Neuron (in vitro differentiated cells): ENCODE data around the gene AMIGO2.

Experiments used
- H2AFZ ChIP-seq: one replicate; pipeline ENCODE4 v1.6.1; 2013; ENCODE audit warnings: low read depth, mild to moderate bottlenecking, inconsistent platforms, low read length, moderate library complexity
- H3K27me3 ChIP-seq: one replicate; pipeline ENCODE4 v1.6.1; 2013; ENCODE audit warnings: low read length; ENCODE audit not compliant: insufficient read depth
- H3K36me3 ChIP-seq: one replicate; pipeline ENCODE4 v1.6.1; 2013; ENCODE audit warnings: low read length; ENCODE audit not compliant: insufficient read depth
- H3K4me1 ChIP-seq: one replicate; pipeline ENCODE4 v1.6.1; 2013; ENCODE audit warnings: low read length; ENCODE audit not compliant: insufficient read depth
- H3K4me3 ChIP-seq: 2 replicates; pipeline ENCODE4 v1.5.1; 2013; ENCODE audit warnings: mild to moderate bottlenecking, low read length, moderate library complexity
- H3K9me3 ChIP-seq: one replicate; pipeline ENCODE4 v1.6.1; 2013; ENCODE audit warnings: low read length

The AMIGO2 gene

DNA sequence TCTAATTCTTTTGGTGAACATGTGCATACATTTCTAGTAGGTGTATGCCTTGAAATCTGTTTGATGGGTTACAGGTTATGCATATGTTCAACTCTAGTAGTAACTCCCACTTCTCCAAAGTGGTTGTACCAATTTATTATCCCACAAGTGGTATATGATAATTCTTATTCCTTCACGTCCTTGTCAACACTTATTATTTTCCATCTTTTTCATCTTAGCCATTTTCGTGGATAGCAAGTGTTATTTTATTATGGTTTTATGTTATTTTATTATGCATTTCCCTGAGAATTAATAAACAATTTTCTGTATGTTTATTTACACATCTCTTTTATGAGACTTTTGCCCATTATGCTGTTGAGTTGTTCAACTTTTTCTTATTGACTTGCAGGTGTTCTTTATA is 11.2 kb upstream of the AMIGO2 start:
- H3K4me3 ChIP-seq, result no peak overlapping the region
- no peaks in the 10 kb centered on the region for H3K27me3 ChIP-seq
- no peak overlapping the region for H2AFZ ChIP-seq
- no peaks in the 10 kb centered on the region for H3K9me3 ChIP-seq
- H3K4me1 ChIP-seq, result no peaks in the 10 kb centered on the region
- H3K36me3 ChIP-seq, result no peaks in the 10 kb centered on the region

DNA sequence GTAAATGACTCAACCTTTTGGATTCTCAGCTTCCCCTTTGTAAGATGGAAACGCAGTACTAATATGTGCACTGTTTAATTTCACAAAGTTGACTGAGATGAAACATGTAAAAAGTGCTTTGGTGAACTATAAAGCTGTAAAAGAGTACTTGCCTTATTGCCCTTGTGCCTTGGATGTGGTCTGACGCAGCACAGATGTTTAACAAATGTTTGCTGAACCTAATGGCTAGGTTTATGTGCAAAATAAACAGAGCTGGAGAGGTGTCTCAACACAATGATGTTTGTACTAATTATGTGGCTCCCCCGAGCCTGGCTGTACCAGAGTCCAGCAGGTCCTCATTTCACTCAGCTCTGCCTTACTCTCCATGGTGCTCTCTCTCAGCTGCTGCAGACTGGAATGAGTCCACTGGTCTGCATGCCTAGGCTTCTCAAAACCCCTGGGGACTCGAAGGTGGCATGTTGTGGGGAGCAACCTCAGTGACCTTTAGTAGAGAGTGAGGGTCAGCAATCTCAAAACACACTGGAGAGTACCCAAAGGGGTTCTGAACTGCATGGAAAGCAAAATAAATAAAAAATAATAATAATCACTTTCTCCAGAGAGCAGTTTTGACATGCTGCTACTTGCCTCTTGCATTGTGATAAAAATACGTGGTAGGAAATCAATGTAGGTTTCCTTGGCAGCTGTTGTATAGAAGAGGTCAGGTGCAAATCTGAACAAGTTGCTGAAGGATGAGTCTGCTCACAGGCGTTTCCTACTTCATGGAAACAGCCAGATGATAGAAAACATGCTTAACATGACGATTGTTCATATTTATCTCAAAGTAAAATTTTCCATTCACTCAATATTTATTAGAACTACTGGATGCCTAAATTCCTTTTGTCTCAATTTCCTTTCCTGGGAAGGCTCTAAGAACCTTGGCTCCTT is 8.5 kb upstream of the AMIGO2 start:
- H3K27me3 ChIP-seq, result no peaks in the 10 kb centered on the region
- H3K4me1 ChIP-seq, result no peaks in the 10 kb centered on the region
- no peak overlapping the region for H2AFZ ChIP-seq
- no peak overlapping the region for H3K4me3 ChIP-seq
- no peaks in the 10 kb centered on the region for H3K9me3 ChIP-seq
- H3K36me3 ChIP-seq, result no peaks in the 10 kb centered on the region

DNA sequence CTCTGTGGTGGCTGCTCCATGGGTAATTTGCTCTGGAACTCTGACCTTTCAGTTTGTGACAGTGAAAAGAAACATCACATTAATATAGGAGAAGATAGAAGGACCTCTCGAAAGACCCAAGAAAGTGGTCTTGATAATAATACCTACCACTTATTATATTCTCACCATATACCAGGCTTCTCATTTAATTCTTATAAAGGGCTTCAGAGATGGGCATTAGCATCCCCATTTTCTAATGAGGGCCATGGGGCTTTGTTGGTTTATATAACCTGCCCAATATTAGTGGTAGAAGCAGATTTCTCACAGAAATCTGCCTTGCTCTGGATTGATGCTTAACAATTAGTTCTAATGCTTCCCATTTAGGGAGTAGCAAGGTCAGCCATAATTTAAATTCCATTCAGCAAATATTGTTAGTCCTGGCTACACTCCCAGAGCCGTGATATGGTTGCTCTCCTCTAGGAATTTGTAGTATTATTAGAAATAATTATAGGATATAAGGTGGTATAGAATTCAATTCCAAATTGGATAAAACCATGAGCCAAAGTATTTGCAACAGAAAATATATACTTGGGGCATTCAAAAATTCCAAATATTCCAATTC is 7.4 kb upstream of the AMIGO2 start:
- Histone ChIP-seq H3K9me3 (no peaks in the 10 kb centered on the region), H3K27me3 (no peaks in the 10 kb centered on the region), H3K36me3 (no peaks in the 10 kb centered on the region), H2AFZ (no peak overlapping the region), H3K4me3 (no peak overlapping the region), H3K4me1 (no peaks in the 10 kb centered on the region)

DNA sequence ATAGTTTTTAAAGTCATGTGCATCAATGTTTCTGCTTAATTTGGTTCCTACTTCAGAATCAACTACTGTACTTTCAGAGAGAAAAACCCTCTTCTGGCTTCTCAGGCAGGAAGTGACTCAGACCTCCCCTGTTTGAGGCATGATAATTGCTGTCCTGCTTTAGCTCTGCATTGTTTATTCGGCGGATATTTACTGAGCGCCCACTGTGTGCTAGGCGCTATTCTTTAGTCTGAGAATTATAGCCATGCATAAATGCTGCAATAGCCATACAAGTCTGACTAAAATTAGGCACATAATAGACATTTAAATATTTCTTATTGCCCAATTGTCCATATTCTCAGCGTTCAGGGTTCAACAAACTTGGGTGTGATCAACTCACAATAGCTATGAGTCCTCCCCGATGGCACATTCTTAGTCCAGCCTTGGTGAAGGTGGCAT is 6.1 kb upstream of the AMIGO2 start:
- H3K4me1 ChIP-seq, result no peaks in the 10 kb centered on the region
- no peak overlapping the region for H3K4me3 ChIP-seq
- H3K36me3 ChIP-seq, result no peaks in the 10 kb centered on the region
- H3K9me3 ChIP-seq, result no peaks in the 10 kb centered on the region
- H2AFZ ChIP-seq, result no peak overlapping the region
- peaks cover 12% of the 10 kb centered on the region for H3K27me3 ChIP-seq

DNA sequence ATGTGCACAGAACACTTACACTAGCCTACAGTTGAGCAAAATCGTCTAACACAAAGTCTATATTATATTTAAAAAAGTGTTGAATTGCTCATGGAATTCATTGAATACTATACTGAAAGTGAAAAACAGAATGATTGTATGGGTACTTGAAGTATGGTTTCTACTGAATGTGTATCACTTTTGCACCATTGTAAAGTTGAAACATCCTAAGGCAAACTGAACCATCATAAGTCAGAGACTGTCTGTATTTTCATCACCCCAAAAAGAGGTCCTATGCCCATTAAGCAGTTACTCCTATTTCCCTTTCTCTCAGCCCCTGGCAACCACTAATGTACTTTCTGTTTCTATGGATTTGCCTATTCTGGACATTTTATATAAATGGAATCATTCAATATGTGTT is 4.4 kb upstream of the AMIGO2 start:
- H3K27me3 ChIP-seq, result peaks cover 26% of the 10 kb centered on the region
- no peaks in the 10 kb centered on the region for H3K36me3 ChIP-seq
- peaks cover 7% of the 10 kb centered on the region for H3K4me1 ChIP-seq
- H3K4me3 ChIP-seq, result no peak overlapping the region
- H2AFZ ChIP-seq, result no peak overlapping the region
- no peaks in the 10 kb centered on the region for H3K9me3 ChIP-seq

DNA sequence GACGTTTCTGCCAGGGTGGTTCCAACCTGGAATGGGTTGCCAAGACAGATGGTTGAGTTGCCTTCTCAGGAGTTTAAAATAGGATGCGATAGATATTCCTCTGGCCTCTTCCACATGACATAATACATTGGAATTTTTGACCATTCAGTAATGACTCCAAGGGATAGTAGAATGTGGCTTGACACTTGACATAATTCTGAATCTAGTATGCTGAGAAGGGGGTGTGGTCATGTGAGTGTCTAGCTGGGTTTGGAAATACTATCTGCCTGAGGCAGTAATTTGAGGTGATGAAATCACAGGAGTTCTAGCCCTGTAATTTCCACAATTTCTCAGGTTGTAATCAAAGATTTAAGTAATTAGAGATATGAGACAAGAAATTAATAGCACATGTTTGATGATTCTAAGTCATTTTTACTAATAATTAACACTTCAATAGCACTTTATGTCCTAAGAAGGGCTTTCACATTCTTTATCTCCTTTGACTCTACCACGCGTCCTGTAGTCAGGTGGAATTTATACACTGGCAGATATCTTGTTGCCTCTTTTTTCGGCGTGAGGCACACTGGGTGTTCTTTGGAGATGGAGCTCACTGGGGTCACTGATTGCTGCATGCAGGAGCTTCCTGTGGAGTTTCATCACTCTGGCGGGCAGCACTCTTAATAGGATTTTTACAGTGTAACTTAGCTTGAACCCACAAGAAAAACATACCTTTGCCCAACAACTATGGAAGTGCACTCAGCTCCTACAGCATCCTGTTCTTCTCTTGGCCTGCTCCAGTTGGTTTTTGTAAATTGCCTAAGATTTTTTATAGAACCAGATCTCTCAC is 3.2 kb upstream of the AMIGO2 start:
- H3K27me3 ChIP-seq, result peaks cover 37% of the 10 kb centered on the region
- no peaks in the 10 kb centered on the region for H3K36me3 ChIP-seq
- H3K4me1 ChIP-seq, result peaks cover 9% of the 10 kb centered on the region
- H3K4me3 ChIP-seq, result no peak overlapping the region
- H2AFZ ChIP-seq, result no peak overlapping the region
- no peaks in the 10 kb centered on the region for H3K9me3 ChIP-seq

DNA sequence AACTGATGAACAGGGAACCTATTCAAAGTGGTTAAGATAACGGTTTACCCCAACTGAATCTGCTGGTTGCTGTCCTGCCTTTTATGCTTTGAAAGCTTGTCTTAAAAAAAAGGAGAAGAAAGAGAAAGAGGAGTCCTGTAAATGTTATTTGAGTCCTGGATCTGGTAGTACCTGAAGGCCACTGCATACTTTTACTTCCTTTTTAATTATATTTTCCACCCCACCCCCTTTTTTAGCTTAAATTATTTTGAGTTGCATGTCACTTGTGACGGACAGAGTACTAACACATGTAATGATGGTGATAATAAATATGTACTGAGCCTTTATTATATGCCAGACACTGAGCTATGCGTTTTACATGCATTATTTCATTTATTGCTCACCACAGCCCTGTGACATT is 2.5 kb upstream of the AMIGO2 start:
- H3K4me1 ChIP-seq, result peaks cover 9% of the 10 kb centered on the region
- no peak overlapping the region for H2AFZ ChIP-seq
- H3K9me3 ChIP-seq, result no peaks in the 10 kb centered on the region
- no peaks in the 10 kb centered on the region for H3K36me3 ChIP-seq
- peaks cover 45% of the 10 kb centered on the region for H3K27me3 ChIP-seq
- no peak overlapping the region for H3K4me3 ChIP-seq

DNA sequence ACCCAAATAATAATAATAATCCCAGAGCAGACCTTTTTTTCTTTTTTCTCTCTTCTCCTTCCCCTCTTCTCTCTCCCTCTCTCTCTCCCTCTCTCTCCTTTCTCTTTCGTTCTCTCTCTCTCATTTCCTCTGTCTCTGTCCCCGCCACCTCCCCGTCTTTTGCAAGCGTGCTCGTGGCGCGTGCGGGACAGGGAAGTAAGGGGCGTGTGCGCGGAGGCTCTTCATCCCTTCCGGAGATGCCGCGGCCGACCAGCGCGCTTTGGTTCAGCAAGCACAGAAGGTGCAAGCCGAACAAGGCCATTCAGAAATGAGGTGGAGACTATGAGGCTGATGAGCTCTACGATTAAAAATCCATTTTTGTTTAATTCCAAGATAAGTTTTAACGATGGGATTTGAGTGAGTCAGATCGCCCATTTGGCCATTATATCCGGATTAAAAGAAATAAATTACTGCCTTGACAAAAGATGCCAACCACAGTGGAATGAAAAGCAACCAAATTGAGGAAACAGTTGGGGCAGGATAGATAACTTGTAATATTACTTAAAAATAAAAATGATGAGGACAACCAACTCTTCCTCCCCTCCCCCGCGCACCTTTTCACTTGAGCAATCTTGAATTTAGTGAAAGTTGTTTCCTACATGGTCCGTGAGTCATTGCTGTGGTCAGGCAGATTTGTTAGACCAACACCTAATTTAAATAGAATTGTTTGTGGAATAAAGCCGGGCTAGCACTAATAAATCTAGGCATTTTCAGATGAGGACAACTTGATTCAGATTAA is 1.2 kb upstream of the AMIGO2 start:
- peaks cover 9% of the 10 kb centered on the region for H3K4me1 ChIP-seq
- H3K9me3 ChIP-seq, result no peaks in the 10 kb centered on the region
- H3K27me3 ChIP-seq, result peaks cover 49% of the 10 kb centered on the region
- no peaks in the 10 kb centered on the region for H3K36me3 ChIP-seq
- no peak overlapping the region for H3K4me3 ChIP-seq
- H2AFZ ChIP-seq, result no peak overlapping the region

DNA sequence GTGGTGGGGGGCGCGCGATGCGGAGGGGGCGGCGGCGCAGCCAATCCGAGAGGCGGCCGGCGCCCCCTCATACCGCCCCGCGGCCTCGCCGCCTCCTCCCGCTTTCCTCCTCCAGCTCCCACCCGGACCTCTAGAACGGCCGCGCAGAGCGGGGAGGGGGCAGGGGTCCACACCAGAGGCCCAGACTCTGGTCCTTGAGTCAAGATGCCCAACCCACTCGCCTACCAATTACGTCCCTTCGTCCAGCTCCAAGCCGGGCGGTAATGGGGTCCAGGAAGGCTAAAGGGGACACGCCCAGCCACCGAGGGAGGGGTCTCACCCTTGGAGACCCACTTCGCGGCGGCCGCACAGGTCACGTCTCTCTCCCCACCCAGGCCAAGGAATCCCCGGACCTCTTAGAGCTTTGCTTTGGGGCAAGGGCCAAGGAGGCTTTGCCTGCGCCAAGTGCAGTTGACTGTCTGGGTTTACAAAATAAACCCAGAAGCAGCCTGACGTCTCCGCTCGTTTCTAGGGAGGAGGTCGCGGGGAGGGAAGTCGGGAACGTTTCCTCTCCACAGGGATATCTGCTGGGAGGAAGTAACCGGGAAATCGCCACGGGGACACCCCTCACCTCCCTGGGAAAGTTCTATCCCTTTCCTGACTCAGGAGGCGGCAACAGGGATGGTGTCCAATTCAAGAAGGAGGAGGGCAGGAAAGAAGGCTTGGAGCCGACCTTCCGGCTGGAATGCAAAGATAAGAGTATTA is 394 bp upstream of the AMIGO2 start:
- H3K9me3 ChIP-seq, result no peaks in the 10 kb centered on the region
- peaks cover 9% of the 10 kb centered on the region for H3K4me1 ChIP-seq
- H2AFZ ChIP-seq, result peak overlapping the region; percentile 59
- H3K36me3 ChIP-seq, result no peaks in the 10 kb centered on the region
- peak overlapping the region; percentile 19 for H3K4me3 ChIP-seq
- H3K27me3 ChIP-seq, result peaks cover 52% of the 10 kb centered on the region

DNA sequence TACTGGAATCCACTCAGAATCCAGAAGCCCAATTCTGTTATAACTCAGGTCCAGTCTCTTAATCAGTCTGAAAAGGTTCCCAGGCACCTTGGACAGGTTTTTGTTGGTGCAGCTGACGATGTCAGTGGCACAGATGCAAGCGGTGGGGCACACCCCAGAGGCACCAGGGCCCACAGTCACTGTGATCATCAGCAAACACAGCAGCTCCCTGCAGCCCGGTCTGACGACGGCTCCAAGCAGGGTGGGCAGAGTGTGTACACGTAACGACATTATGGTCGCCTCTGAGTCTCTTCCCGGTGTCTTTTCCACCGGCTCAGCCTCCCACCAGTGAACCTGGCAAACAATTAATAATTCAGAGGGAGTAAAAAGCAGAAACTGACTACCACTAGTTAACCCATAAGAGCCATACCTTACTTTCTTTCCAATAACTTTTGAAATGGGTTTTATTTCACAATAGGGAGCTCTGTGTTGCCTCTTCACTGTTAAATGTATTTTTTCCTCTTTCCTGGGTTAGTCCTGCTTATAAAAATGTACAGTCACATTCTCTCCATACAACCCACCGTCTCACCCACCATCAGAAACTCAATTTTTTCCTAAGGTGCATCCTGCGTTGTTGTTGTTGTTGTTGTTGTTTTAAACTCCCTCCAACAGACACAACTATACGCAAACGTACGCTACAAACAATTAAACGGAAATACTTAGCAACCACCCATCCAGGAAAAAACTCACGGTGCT is 859 bp downstream of the AMIGO2 start:
- Histone ChIP-seq H3K4me1 (peaks cover 9% of the 10 kb centered on the region), H3K4me3 (peak overlapping the region; percentile 19), H2AFZ (no peak overlapping the region), H3K9me3 (no peaks in the 10 kb centered on the region), H3K36me3 (no peaks in the 10 kb centered on the region), H3K27me3 (peaks cover 52% of the 10 kb centered on the region)

DNA sequence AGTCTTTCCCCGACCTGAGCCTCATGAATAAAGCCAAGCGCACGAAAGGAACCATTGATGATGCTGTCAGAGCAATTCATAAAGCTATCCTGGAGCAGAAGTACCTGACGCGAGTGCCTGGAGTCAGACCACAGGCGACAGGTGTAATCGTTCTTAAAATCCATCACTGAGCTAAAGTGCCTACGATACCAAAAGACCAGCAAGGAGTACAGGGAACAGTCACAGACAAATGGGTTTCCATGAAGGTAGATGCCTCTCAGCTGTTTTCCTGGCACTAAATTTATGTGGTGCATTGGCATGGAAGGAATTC is 1.7 kb downstream of the AMIGO2 start:
- Histone ChIP-seq H3K36me3 (no peaks in the 10 kb centered on the region), H3K27me3 (peaks cover 52% of the 10 kb centered on the region), H3K9me3 (no peaks in the 10 kb centered on the region), H2AFZ (no peak overlapping the region), H3K4me1 (peaks cover 9% of the 10 kb centered on the region), H3K4me3 (no peak overlapping the region)
